Activated CD8-positive, alpha-beta memory T cell treated with anti-CD3 and anti-CD28 coated beads, Interleukin-2, amount 10 ng/mL, durations not matched to agents 7 days and 5 days (primary cell): ENCODE results near the gene ING3. TPM values are rescaled to one million over a fixed set of nuclear protein-coding genes. Genes with fewer than 3 reads are reported as not detected.

Source experiments
- ATAC-seq: fragments of 150-1000 bp; cut with Tn5 transposase; one replicate; pipeline ENCODE4 v1.10.0; 2021; ENCODE audit warnings: moderate library complexity
- CTCF ChIA-PET: fragments of 350-600 bp; sonication (Branson Sonifier 250); formaldehyde crosslinking; loops from one replicate; lab custom pipeline; 2021; ENCODE audit warnings: antibody characterized with exemption; lab: Charles Lee
- DNase-seq: peaks from one replicate; pipeline ENCODE4 v3.0.0-alpha.2; 2020
- H3K27ac Mint-ChIP-seq: one replicate; pipeline ENCODE4 v1.8.0; 2021; ENCODE audit warnings: mild to moderate bottlenecking, mixed read lengths
- H3K27me3 Mint-ChIP-seq: one replicate; pipeline ENCODE4 v1.8.0; 2021; ENCODE audit warnings: mixed read lengths
- H3K36me3 Mint-ChIP-seq: one replicate; pipeline ENCODE4 v1.8.0; 2021; ENCODE audit warnings: mild to moderate bottlenecking, mixed read lengths
- H3K4me1 Mint-ChIP-seq: one replicate; pipeline ENCODE4 v1.8.0; 2021; ENCODE audit warnings: mixed read lengths
- H3K4me3 Mint-ChIP-seq: one replicate; pipeline ENCODE4 v1.8.0; 2021; ENCODE audit warnings: mild to moderate bottlenecking, moderate library complexity, mixed read lengths
- H3K9me3 Mint-ChIP-seq: one replicate; pipeline ENCODE4 v1.8.0; 2022; ENCODE audit warnings: low read depth, mixed read lengths
- total RNA-seq, 2 experiments: library from RNA; stranded (reverse); gene quantifications; one replicate each; pipeline ENCODE4 v1.2.3, GENCODE V29; 2021

The ING3 gene, protein sequence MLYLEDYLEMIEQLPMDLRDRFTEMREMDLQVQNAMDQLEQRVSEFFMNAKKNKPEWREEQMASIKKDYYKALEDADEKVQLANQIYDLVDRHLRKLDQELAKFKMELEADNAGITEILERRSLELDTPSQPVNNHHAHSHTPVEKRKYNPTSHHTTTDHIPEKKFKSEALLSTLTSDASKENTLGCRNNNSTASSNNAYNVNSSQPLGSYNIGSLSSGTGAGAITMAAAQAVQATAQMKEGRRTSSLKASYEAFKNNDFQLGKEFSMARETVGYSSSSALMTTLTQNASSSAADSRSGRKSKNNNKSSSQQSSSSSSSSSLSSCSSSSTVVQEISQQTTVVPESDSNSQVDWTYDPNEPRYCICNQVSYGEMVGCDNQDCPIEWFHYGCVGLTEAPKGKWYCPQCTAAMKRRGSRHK
- 10 to 100 TPM; 23.3 to 28.2 TPM for total RNA-seq

DNA sequence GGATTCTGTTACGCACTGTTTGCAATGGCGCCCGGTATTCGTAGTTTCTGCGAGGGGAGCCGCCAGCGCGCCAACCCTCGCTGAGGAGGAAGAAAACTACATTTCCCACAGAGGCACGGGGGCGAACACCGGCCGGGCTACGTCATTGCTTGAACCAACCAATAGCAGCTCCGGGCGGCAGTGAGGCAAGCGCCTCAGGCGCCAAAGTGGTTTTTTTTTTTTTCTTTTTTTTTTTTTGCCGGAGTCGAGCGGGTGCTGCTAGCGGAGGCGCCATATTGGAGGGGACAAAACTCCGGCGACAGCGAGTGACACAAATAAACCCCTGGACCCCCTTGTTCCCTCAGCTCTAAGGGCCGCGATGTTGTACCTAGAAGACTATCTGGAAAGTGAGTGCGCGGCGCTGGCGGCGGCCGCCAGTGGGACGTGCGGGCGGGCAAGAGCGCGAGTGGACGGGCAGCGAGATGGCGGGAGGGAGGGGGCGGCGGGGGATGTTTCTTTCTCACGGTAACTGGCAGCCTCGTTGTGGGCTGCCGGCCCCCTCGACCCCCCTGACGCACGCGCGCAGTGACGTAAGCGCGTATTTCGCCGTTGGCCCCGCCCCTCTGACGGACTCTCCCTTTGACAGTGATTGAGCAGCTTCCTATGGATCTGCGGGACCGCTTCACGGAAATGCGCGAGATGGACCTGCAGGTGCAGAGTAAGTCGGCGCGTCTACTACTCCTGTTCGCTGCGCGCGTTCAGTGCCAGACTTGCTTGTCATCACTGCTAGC lies at the start of gene ING3:
Gene ING3 (plus strand): TSS at position 239 of the 770 bp plus-strand sequence. CDS start 120 bp downstream, at position 359.
- Mint-ChIP-seq H3K9me3 (no peaks in the 10 kb centered on the region), H3K4me3 (peak within 1 kb of the TSS; percentile 98), H3K27ac (peak within 1 kb of the TSS; percentile 99), H3K36me3 (peaks cover 19% of the 10 kb centered on the region), H3K27me3 (peaks cover 6% of the 10 kb centered on the region), H3K4me1 (peaks cover 30% of the 10 kb centered on the region)
- CTCF ChIA-PET = interaction anchor here (0.6 to 1.9 kb wide), 6 partner anchors 9 to 159 kb away, joined by 3 to 6 read pairs (median 4); partner anchors contain the start of gene CPED1
- DNase-seq (peak; percentile 98), ATAC-seq (peak; percentile 93)

DNA sequence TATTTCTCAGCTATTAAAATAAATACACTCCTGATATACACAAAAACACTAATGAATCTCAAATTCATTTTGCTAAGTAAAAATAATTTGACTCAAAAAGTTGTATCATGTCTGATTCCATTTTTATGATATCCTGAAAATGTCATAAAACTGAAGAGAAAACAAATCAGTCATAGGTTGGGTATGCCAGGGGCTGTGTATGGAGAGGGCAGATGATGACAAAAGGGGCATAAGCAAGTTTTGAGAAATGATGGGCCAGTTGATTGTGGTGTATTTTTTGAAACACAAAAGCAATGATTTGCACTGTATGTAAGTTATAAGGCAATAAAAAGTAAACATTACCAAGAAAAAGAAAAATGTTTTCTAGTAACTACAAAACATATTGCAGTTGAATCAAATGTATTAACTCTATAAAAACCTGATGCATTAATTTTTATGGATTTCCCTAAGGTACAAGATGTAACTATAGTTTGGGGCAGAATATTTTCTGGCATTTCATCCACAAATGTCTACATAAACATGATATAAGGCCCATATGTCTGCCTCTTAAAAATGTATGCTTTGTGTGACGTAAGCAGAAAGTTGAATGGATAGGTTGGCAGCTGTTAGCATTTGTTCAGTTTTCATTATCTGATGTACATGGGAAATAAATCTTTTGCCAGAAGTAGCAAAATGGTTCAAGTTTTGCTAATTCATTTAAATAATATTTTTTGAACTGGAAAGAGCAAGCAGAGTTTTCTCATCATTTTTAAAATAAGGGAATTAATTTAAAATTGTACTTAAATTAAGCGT lies 35.1 kb upstream of the ING3 start:
- Mint-ChIP-seq H3K36me3 (no peaks in the 10 kb centered on the region), H3K9me3 (no peaks in the 10 kb centered on the region), H3K4me3 (no peak overlapping the region), H3K27ac (no peak overlapping the region), H3K27me3 (peaks cover 7% of the 10 kb centered on the region), H3K4me1 (no peaks in the 10 kb centered on the region)
- CTCF ChIA-PET = no interaction called here
- ATAC-seq = no peak
- DNase-seq = no peak

DNA sequence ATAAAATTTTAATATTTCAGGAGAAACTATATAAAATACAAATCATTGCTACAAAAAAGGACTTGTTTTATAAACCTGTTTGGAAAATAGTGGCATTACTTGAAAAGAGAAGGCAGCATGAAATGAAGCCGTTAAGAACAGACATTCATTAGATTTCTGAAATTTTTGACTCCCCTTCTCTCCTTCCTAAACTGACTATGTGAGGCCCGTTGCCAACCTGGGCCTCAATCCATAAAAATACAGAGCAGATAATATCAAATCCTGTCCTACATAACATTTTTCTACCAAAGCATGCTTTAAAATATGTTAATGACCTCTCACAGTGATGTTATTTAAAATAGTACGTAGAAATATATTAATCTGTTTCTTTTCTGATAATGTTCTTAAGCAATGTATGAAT lies 34.5 kb upstream of the ING3 start:
- H3K27ac Mint-ChIP-seq = no peak overlapping the region
- CTCF ChIA-PET = no interaction called here
- no peak for DNase-seq
- no peaks in the 10 kb centered on the region for H3K9me3 Mint-ChIP-seq
- no peak for ATAC-seq
- no peaks in the 10 kb centered on the region for H3K4me1 Mint-ChIP-seq
- no peak overlapping the region for H3K4me3 Mint-ChIP-seq
- H3K27me3 Mint-ChIP-seq = peaks cover 7% of the 10 kb centered on the region
- H3K36me3 Mint-ChIP-seq = no peaks in the 10 kb centered on the region

DNA sequence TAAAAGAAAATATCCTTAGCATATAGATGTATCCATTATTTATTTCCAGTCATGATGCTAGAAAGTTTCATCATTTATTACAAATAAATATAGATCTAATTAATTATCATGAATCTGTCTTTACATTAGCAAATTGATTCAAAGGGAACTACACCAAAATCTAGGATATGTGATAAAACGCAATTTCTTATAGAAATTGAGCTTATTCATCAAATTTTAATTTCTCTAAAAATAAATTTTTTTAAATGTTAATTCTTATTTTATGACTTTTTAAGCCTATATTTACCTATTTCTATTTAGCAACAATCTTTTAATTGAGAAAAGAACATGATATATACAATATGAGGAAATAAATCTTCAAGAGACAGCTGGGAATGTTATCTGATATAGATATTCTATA lies 34.0 kb upstream of the ING3 start:
- no peaks in the 10 kb centered on the region for H3K4me1 Mint-ChIP-seq
- CTCF ChIA-PET = no interaction called here
- ATAC-seq = no peak
- H3K27ac Mint-ChIP-seq = no peak overlapping the region
- H3K27me3 Mint-ChIP-seq = peaks cover 7% of the 10 kb centered on the region
- no peak for DNase-seq
- no peaks in the 10 kb centered on the region for H3K36me3 Mint-ChIP-seq
- no peak overlapping the region for H3K4me3 Mint-ChIP-seq
- no peaks in the 10 kb centered on the region for H3K9me3 Mint-ChIP-seq

DNA sequence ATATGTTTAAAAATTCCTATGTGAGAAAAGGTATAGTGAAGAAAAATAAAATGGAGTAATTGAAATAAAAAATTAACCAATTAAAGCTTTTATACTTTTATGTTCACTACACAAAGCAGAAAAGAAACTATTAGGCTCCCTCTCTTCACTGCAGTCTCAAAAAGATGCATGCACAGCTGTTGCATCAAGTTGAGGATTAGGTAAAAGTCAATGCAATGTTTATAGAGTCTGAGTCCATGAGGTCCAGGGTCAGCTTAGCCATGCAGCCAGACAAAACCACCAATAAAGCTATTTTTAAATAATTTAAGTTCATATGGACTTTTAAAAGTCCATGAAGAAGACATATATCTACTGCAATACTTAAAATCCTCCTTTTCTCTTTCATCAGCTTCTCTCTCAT lies 31.1 kb upstream of the ING3 start:
- ATAC-seq = no peak
- no peak for DNase-seq
- Mint-ChIP-seq H3K27me3 (peaks cover 8% of the 10 kb centered on the region), H3K9me3 (no peaks in the 10 kb centered on the region), H3K4me1 (no peaks in the 10 kb centered on the region), H3K27ac (no peak overlapping the region), H3K36me3 (no peaks in the 10 kb centered on the region), H3K4me3 (no peak overlapping the region)
- CTCF ChIA-PET = no interaction called here

DNA sequence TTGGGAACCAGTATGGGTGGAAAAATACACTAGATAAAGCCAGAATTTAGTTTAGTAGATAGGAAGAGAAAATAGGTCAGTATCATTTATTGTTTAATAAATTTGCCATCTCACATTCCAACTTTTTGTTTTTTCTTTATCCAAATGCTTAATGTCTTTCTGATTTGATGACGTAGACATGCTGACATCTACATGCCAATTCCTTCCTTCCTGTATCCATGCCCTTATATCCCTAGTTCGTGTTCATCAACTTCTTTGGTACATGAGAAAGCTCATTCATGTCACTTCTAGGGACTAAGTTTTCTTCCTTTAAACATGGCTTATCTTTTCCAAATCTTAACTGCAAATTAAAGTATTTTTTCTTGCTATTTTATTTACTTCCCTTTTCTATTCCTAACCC lies 30.5 kb upstream of the ING3 start:
- CTCF ChIA-PET = no interaction called here

DNA sequence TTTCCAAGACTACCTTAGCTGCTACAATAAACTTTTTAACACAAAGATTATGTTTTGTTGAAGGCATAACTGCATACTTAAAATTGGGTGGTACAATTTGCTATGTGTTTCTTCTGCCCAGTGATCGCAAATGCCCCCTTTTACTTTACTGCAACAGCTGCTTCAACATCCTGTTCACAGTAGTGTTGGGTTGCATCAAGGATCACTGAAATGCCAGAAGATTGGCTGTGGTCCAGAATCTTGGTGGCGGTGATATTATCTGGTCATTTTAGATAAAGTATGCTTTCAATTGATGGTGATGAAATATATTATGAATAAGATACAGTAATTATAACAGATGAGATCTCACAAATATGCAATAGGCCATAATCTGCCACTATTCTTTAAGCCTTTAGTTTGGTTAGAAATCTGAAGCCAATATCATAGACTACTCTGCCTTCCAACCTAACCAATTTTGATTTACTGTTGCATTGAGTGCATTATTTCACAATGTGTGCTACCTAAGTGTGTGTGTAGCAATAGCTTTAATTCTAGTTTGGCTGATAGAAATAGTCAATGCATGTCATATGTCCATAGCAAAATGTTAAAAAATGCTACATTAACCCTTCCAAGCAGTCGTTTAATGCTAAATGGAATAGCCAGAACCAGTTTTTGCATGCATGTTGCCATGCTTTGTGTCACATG lies 29.8 kb upstream of the ING3 start:
- no peak overlapping the region for H3K27ac Mint-ChIP-seq
- ATAC-seq (no peak), DNase-seq (no peak)
- CTCF ChIA-PET = no interaction called here
- H3K4me3 Mint-ChIP-seq = no peak overlapping the region
- H3K36me3 Mint-ChIP-seq = no peaks in the 10 kb centered on the region
- H3K27me3 Mint-ChIP-seq = peaks cover 8% of the 10 kb centered on the region
- no peaks in the 10 kb centered on the region for H3K4me1 Mint-ChIP-seq
- no peaks in the 10 kb centered on the region for H3K9me3 Mint-ChIP-seq

More for the DNA sequence above, 30.5 kb upstream of the ING3 start:
- H3K4me1 Mint-ChIP-seq = no peaks in the 10 kb centered on the region
- DNase-seq = no peak
- no peaks in the 10 kb centered on the region for H3K9me3 Mint-ChIP-seq
- H3K27me3 Mint-ChIP-seq = peaks cover 8% of the 10 kb centered on the region
- ATAC-seq = no peak
- no peaks in the 10 kb centered on the region for H3K36me3 Mint-ChIP-seq
- no peak overlapping the region for H3K27ac Mint-ChIP-seq
- no peak overlapping the region for H3K4me3 Mint-ChIP-seq

DNA sequence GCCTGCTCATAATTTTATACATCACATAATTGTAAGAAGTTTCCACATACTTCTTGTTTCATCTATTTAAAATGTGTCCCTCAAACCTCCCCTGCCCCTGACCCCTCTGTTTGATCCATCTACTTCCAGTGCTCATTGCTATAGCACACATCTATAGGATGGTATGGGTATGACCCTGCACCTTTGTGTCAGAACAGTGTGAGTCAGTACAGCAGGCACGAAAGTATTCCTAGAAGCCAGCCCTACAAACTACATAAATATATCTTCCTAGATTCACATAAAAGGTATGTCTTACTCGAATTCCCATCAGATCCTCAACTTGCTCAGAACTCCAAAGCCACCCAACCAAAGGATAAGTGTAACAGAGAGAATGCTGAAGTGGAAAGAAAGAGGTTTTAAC lies 25.7 kb upstream of the ING3 start:
- H3K4me1 Mint-ChIP-seq = no peaks in the 10 kb centered on the region
- peaks cover 8% of the 10 kb centered on the region for H3K27me3 Mint-ChIP-seq
- no peak overlapping the region for H3K4me3 Mint-ChIP-seq
- no peaks in the 10 kb centered on the region for H3K36me3 Mint-ChIP-seq
- H3K9me3 Mint-ChIP-seq = no peaks in the 10 kb centered on the region
- CTCF ChIA-PET = no interaction called here
- no peak for ATAC-seq
- DNase-seq = no peak
- no peak overlapping the region for H3K27ac Mint-ChIP-seq

DNA sequence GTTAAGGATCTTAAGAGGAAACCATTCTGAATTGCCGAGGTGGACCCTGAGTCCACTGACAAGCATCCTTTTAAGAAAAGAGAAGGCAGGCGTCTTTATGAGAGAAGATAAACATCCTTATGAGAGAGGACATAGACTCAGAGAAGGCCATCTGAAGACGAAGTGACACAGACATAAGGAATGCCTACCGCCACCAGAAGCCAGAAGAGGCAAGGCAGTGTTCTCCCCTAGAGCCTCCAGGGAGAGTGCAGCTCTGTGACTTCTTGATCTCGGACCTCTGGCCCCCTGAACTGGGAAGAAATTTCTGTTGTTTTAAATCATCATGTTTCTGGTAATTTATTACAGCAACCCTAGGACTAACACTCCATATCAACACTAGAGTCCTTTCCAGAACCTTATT lies 25.2 kb upstream of the ING3 start:
- ATAC-seq (no peak), DNase-seq (no peak)
- no peaks in the 10 kb centered on the region for H3K36me3 Mint-ChIP-seq
- H3K27me3 Mint-ChIP-seq = peaks cover 8% of the 10 kb centered on the region
- no peak overlapping the region for H3K27ac Mint-ChIP-seq
- no peaks in the 10 kb centered on the region for H3K9me3 Mint-ChIP-seq
- no peak overlapping the region for H3K4me3 Mint-ChIP-seq
- H3K4me1 Mint-ChIP-seq = no peaks in the 10 kb centered on the region
- CTCF ChIA-PET = no interaction called here

DNA sequence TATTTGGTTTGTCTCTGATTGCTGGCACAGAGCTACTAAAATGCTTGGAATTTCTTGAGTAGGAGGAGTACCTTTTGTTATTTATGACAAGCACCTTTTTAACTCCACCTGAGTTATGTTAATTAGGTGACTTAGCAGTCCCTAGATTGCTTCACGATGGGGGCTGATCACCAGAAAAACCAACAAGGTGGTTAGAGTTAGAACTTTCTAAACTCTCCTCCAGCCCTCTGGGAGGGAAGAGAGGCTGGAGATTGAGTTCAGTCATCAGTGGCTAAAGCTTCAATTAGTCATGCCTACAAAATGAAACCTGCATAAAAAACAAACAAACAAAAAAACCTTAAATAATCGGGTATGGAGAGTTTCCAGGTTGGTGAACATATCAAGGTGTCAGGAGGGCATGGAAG lies 23.6 kb upstream of the ING3 start:
- no peak for DNase-seq
- CTCF ChIA-PET = no interaction called here
- H3K36me3 Mint-ChIP-seq = no peaks in the 10 kb centered on the region
- H3K4me3 Mint-ChIP-seq = no peak overlapping the region
- H3K27ac Mint-ChIP-seq = no peak overlapping the region
- peaks cover 4% of the 10 kb centered on the region for H3K4me1 Mint-ChIP-seq
- ATAC-seq = no peak
- H3K27me3 Mint-ChIP-seq = peaks cover 17% of the 10 kb centered on the region
- H3K9me3 Mint-ChIP-seq = no peaks in the 10 kb centered on the region

DNA sequence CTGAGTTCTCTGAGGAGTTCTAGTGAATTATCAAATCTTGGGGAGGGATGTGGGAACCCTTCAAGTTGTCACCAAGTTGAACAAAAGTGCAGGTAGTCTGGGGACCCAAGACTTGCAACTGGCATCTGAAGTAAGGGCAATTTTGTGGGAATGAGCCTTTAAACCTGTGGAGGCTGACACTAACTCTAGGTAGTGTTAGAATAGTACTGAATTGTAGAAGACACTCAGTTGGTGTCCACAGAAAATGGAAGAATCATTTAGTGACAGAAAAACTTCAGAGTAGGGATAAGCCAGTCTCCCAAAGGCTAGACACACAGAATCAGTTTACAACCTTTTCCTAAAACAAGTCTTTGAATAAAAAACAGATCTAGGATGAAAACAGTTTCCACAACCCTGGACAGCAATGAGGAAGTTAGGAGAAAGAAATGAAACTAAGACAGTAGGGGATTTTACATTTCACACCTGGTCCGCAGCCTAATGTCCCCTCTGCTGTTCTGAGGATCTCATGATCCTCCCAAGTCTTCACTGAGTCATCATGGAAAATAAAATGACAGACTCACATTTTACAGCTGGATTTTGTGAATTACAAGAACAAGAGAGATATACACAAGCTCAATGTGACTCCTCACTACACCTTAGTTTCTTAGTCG lies 23.0 kb upstream of the ING3 start:
- H3K27me3 Mint-ChIP-seq = peaks cover 17% of the 10 kb centered on the region
- DNase-seq = no peak
- no peaks in the 10 kb centered on the region for H3K9me3 Mint-ChIP-seq
- CTCF ChIA-PET = interaction anchor here (1.2 kb wide), 1 partner anchor 70 kb away, joined by 3 read pairs; the partner anchor contains the start of gene TSPAN12
- no peak for ATAC-seq
- no peak overlapping the region for H3K27ac Mint-ChIP-seq
- H3K4me1 Mint-ChIP-seq = peaks cover 4% of the 10 kb centered on the region
- H3K4me3 Mint-ChIP-seq = no peak overlapping the region
- no peaks in the 10 kb centered on the region for H3K36me3 Mint-ChIP-seq

DNA sequence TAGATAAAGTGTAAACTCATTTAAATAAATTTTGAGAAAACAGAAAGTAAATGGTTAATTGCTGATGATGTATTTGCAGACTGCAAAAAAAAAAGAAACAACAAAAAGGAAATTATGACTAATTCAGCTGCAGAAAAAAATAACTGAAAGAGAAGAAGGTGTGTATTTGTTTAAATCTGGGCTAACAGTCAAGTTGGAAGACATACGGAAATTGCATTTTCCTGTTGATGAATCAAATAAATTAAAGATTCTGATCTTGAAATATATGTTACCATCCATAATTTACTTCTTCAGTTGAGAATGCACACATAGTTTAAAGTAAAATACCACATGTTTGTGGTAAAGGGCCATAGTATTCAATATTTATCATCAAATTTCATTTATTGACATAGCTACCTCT lies 19.3 kb upstream of the ING3 start:
- Mint-ChIP-seq H3K36me3 (no peaks in the 10 kb centered on the region), H3K4me3 (no peak overlapping the region), H3K4me1 (peaks cover 4% of the 10 kb centered on the region), H3K9me3 (no peaks in the 10 kb centered on the region), H3K27me3 (peaks cover 15% of the 10 kb centered on the region), H3K27ac (no peak overlapping the region)
- no peak for DNase-seq
- CTCF ChIA-PET = no interaction called here
- no peak for ATAC-seq
